HG03139 (cell line): ENCODE results near the gene CYTH4.

Source experiments
- ATAC-seq: cut with Tn5 transposase; IDR thresholded peaks from one replicate; pipeline ENCODE4 v1.9.1; 2021; ENCODE audit not compliant: unreplicated experiment

CYTH4 gene

GRCh38 chr22:37343348-37343747, 61.0 kb downstream of the CYTH4 start:
- no peak for ATAC-seq

GRCh38 chr22:37343863-37344734, 61.8 kb downstream of the CYTH4 start:
- no peak for ATAC-seq

- ATAC-seq: no peak
Measured at GRCh38 chr22:37344735-37345449, 62.6 kb downstream of the CYTH4 start.

GRCh38 chr22:37345863-37346504, 63.7 kb downstream of the CYTH4 start:
- ATAC-seq: no peak

- ATAC-seq: no peak
Measured at GRCh38 chr22:37346505-37346895, 64.2 kb downstream of the CYTH4 start.

GRCh38 chr22:37349043-37349814, 66.9 kb downstream of the CYTH4 start:
- ATAC-seq: no peak

GRCh38 chr22:37351232-37351631, 68.9 kb downstream of the CYTH4 start:
- ATAC-seq: no peak

GRCh38 chr22:37352481-37352880, 70.2 kb downstream of the CYTH4 start:
- ATAC-seq: no peak

- ATAC-seq: no peak
Measured at GRCh38 chr22:37353839-37354238, 71.5 kb downstream of the CYTH4 start.

- no peak for ATAC-seq
Measured at GRCh38 chr22:37354261-37354660, 72.0 kb downstream of the CYTH4 start.

GRCh38 chr22:37354670-37355069, 72.4 kb downstream of the CYTH4 start:
- no peak for ATAC-seq

- no peak for ATAC-seq
Measured at GRCh38 chr22:37355174-37355573, 72.9 kb downstream of the CYTH4 start.

- no peak for ATAC-seq
Measured at GRCh38 chr22:37356922-37357321, 74.6 kb downstream of the CYTH4 start.

- no peak for ATAC-seq
Measured at GRCh38 chr22:37357446-37358075, 75.3 kb downstream of the CYTH4 start.

- ATAC-seq: no peak
Measured at GRCh38 chr22:37358386-37358785, 76.1 kb downstream of the CYTH4 start.

- no peak for ATAC-seq
Measured at GRCh38 chr22:37358917-37359316, 76.6 kb downstream of the CYTH4 start.

GRCh38 chr22:37362621-37363020, 80.3 kb downstream of the CYTH4 start:
- ATAC-seq: no peak

- ATAC-seq: no peak
Measured at GRCh38 chr22:37363261-37363992, 81.1 kb downstream of the CYTH4 start.
